Sigmoid colon (tissue), 4 donors: Measurements from ENCODE around the gene TTC8.

Experiments used
- CTCF ChIP-seq, 4 experiments: fragments of 450-650 bp in 3 of 4; fragments of 200-600 bp in 1 of 4; IDR thresholded peaks; one replicate each; pipeline ENCODE4 v1.5.1; 2016 to 2019; ENCODE audit warnings: antibody characterized with exemption in 4 of 4, mild to moderate bottlenecking in 3 of 4, moderate library complexity in 2 of 4
- EP300 ChIP-seq, 4 donors: sonication (generic); formaldehyde crosslinking; IDR thresholded peaks; one replicate each; pipeline ENCODE4 v1.6.1; 2017; ENCODE audit warnings: antibody characterized with exemption in 4 of 4
- POLR2A ChIP-seq, 2 donors: fragments of 450-650 bp; IDR thresholded peaks; one replicate each; pipeline ENCODE4 v1.6.1; 2016; ENCODE audit warnings: antibody characterized with exemption in 2 of 2, mild to moderate bottlenecking in 2 of 2, moderate library complexity in 2 of 2
- POLR2AphosphoS5 ChIP-seq, 4 donors: sonication (generic); formaldehyde crosslinking; IDR thresholded peaks; one replicate each; pipeline ENCODE4 v1.6.1; 2017; ENCODE audit warnings: antibody characterized with exemption in 4 of 4

GRCh38 chr14:88798156-88798555 is 26.3 kb upstream of the TTC8 start:
- TF ChIP-seq CTCF (IDR thresholded peaks at IDR 0.05) (no peak), POLR2A (IDR thresholded peaks at IDR 0.05) (no peak), EP300 (IDR thresholded peaks at IDR 0.05) (no peak), POLR2AphosphoS5 (IDR thresholded peaks at IDR 0.05) (no peak)
